ENCODE data around the gene ATP5ME. TPM values are rescaled to one million over a fixed set of nuclear protein-coding genes. Genes with fewer than 3 reads are reported as not detected.

The ATP5ME gene
- total and polyA plus RNA-seq, 2 of the 13 experiments (the other 11 are each of a cell fraction or from before 2014, with no cell fraction given) = 305 to 753 TPM

DNA sequence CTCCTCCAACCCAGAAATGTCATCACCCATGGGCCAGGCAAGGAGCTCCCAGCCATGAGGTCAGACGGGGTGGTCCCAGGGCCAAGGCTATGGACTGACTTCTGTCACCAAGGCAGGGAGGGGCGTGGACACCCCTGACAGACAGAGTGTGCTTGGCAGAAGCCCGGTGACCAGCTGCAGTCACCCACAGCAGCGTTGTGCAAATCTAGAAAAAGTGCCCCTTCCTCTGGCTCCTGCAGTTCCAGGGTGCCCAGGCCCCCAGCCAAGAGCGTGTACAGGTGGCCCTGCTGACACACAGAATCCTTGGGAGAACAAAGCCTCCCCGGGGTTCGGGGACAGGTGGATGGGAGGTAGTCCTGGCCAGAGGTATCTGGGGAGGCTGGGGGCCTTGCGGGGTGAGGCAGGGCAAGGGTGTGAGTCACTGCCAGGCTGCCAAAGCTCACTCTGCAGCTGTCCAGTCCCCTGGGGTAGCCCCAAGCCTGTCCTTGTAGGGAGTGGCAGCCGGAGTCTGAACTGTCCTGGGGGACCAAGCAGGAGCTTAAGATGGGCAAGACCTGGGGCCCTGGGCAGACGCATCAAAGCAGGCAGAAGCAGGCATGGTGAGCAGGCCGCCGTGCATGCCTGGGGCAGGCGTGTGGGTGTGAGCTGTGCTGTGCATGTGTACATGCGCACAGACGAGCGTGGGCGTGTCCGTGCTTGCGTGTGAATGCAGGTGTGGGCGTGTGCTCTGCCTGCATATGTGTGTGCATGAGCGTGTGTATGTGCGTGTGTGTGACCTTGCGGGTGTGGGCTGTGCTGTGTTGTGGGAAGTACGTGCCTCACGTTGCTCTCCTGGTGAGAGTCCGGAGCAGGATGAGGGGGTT lies 3.6 kb upstream of the ATP5ME start (continued):
- TF ChIP-seq ZNF530 (CRISPR knock-in tag; IDR thresholded peaks at IDR 0.05; ENCODE audit: low read depth) = no peak
- TF ChIP-seq, protein P1, sequence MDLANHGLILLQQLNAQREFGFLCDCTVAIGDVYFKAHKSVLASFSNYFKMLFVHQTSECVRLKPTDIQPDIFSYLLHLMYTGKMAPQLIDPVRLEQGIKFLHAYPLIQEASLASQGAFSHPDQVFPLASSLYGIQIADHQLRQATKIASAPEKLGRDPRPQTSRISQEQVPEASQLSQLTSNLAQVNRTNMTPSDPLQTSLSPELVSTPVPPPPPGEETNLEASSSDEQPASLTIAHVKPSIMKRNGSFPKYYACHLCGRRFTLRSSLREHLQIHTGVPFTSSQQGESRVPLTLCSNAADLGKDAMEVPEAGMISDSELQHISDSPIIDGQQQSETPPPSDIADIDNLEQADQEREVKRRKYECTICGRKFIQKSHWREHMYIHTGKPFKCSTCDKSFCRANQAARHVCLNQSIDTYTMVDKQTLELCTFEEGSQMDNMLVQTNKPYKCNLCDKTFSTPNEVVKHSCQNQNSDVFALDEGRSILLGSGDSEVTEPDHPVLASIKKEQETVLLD (CRISPR knock-in tag; IDR thresholded peaks at IDR 0.05; ENCODE audit: low read depth) = peak; percentile 47; the same call in 1 of the 2 replicates
- TF ChIP-seq MBNL3 (CRISPR knock-in tag; conservative IDR thresholded peaks at IDR 0.05) = no peak
- TF ChIP-seq, protein P2, sequence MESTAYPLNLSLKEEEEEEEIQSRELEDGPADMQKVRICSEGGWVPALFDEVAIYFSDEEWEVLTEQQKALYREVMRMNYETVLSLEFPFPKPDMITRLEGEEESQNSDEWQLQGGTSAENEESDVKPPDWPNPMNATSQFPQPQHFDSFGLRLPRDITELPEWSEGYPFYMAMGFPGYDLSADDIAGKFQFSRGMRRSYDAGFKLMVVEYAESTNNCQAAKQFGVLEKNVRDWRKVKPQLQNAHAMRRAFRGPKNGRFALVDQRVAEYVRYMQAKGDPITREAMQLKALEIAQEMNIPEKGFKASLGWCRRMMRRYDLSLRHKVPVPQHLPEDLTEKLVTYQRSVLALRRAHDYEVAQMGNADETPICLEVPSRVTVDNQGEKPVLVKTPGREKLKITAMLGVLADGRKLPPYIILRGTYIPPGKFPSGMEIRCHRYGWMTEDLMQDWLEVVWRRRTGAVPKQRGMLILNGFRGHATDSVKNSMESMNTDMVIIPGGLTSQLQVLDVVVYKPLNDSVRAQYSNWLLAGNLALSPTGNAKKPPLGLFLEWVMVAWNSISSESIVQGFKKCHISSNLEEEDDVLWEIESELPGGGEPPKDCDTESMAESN (CRISPR knock-in tag; conservative IDR thresholded peaks at IDR 0.05) = peak; percentile 23; the same call in 1 of the 2 replicates
- no peak for TF ChIP-seq ZNF263 (CRISPR knock-in tag; IDR thresholded peaks at IDR 0.05)
- TF ChIP-seq, protein P3, sequence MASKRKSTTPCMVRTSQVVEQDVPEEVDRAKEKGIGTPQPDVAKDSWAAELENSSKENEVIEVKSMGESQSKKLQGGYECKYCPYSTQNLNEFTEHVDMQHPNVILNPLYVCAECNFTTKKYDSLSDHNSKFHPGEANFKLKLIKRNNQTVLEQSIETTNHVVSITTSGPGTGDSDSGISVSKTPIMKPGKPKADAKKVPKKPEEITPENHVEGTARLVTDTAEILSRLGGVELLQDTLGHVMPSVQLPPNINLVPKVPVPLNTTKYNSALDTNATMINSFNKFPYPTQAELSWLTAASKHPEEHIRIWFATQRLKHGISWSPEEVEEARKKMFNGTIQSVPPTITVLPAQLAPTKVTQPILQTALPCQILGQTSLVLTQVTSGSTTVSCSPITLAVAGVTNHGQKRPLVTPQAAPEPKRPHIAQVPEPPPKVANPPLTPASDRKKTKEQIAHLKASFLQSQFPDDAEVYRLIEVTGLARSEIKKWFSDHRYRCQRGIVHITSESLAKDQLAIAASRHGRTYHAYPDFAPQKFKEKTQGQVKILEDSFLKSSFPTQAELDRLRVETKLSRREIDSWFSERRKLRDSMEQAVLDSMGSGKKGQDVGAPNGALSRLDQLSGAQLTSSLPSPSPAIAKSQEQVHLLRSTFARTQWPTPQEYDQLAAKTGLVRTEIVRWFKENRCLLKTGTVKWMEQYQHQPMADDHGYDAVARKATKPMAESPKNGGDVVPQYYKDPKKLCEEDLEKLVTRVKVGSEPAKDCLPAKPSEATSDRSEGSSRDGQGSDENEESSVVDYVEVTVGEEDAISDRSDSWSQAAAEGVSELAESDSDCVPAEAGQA (IDR thresholded peaks at IDR 0.05; ENCODE audit: low read depth) = no peak
- TF ChIP-seq, protein P3 (CRISPR knock-in tag; IDR thresholded peaks at IDR 0.05; ENCODE audit: borderline replicate concordance) = no peak
- TF ChIP-seq KLF13 (CRISPR knock-in tag; IDR thresholded peaks at IDR 0.05) = no peak
- TF ChIP-seq, protein P4, sequence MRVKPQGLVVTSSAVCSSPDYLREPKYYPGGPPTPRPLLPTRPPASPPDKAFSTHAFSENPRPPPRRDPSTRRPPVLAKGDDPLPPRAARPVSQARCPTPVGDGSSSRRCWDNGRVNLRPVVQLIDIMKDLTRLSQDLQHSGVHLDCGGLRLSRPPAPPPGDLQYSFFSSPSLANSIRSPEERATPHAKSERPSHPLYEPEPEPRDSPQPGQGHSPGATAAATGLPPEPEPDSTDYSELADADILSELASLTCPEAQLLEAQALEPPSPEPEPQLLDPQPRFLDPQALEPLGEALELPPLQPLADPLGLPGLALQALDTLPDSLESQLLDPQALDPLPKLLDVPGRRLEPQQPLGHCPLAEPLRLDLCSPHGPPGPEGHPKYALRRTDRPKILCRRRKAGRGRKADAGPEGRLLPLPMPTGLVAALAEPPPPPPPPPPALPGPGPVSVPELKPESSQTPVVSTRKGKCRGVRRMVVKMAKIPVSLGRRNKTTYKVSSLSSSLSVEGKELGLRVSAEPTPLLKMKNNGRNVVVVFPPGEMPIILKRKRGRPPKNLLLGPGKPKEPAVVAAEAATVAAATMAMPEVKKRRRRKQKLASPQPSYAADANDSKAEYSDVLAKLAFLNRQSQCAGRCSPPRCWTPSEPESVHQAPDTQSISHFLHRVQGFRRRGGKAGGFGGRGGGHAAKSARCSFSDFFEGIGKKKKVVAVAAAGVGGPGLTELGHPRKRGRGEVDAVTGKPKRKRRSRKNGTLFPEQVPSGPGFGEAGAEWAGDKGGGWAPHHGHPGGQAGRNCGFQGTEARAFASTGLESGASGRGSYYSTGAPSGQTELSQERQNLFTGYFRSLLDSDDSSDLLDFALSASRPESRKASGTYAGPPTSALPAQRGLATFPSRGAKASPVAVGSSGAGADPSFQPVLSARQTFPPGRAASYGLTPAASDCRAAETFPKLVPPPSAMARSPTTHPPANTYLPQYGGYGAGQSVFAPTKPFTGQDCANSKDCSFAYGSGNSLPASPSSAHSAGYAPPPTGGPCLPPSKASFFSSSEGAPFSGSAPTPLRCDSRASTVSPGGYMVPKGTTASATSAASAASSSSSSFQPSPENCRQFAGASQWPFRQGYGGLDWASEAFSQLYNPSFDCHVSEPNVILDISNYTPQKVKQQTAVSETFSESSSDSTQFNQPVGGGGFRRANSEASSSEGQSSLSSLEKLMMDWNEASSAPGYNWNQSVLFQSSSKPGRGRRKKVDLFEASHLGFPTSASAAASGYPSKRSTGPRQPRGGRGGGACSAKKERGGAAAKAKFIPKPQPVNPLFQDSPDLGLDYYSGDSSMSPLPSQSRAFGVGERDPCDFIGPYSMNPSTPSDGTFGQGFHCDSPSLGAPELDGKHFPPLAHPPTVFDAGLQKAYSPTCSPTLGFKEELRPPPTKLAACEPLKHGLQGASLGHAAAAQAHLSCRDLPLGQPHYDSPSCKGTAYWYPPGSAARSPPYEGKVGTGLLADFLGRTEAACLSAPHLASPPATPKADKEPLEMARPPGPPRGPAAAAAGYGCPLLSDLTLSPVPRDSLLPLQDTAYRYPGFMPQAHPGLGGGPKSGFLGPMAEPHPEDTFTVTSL (CRISPR knock-in tag; IDR thresholded peaks at IDR 0.05; ENCODE audit: borderline replicate concordance) = no peak
- TF ChIP-seq ZNF292 (CRISPR knock-in tag; IDR thresholded peaks at IDR 0.05; ENCODE audit: borderline replicate concordance, low read depth) = no peak
- no peak for TF ChIP-seq ZEB1 (IDR thresholded peaks at IDR 0.05; ENCODE audit: insufficient replicate concordance, low read depth)
- TF ChIP-seq ZNF589 (CRISPR knock-in tag; conservative IDR thresholded peaks at IDR 0.05) = 0 out of 2 replicates have a peak, but pooled peaks have one; percentile 50
- no peak for TF ChIP-seq ELF1 (CRISPR knock-in tag; IDR thresholded peaks at IDR 0.05)

Data from HepG2 (cell line).